ENCODE results near the gene PSAT1. TPM values are rescaled to one million over a fixed set of nuclear protein-coding genes. Genes with fewer than 3 reads are reported as not detected.

Gene PSAT1
- polyA plus RNA-seq, 1 donor (not counting 4 experiments of a cell fraction or from before 2014, with no cell fraction given) = 88.9 TPM

- dilution Hi-C loops (cut with MboI; ENCODE audit: extremely low pct_ligation_motif_present, low sequenced_read_pairs) = no loop called here
- H3K27me3 ChIP-seq (ENCODE audit: control insufficient read depth, extremely low read depth, insufficient read depth, low read length) = no peaks in the 10 kb centered on the region
- H3K4me2 ChIP-seq (ENCODE audit: control insufficient read depth, extremely low read depth, insufficient read depth, low read depth, low read length) = no peak overlapping the region
- no peak overlapping the region for H3K27ac ChIP-seq (ENCODE audit: control insufficient read depth, insufficient read depth, low read length)
- H3K9me1 ChIP-seq (ENCODE audit: control insufficient read depth, extremely low read depth, insufficient read depth, low read length) = no peaks in the 10 kb centered on the region
- DNase-seq (ENCODE audit: low read depth, low spot score) = no peak
- H3K79me2 ChIP-seq (ENCODE audit: control insufficient read depth, insufficient read depth, low read length) = no peaks in the 10 kb centered on the region
- H3K9ac ChIP-seq (ENCODE audit: control insufficient read depth, extremely low read depth, insufficient read depth, low read length) = no peak overlapping the region
- H3K36me3 ChIP-seq (ENCODE audit: control insufficient read depth in 2 of 2, extremely low read depth in 1 of 2, insufficient read depth in 2 of 2, low read length in 2 of 2) = no peaks in the 10 kb centered on the region
- TF ChIP-seq CTCF (optimal IDR thresholded peaks at IDR 0.05 in 1 of 3, IDR thresholded peaks at IDR 0.05 in 1 of 3, conservative IDR thresholded peaks at IDR 0.05 in 1 of 3; ENCODE audit: extremely low read depth in 1 of 3, insufficient read depth in 2 of 3, low read length in 3 of 3) (no peak), EZH2 (IDR thresholded peaks at IDR 0.05; ENCODE audit: low read length) (no peak)
- H4K20me1 ChIP-seq (ENCODE audit: control insufficient read depth, extremely low read depth, insufficient read depth, low read length) = no peaks in the 10 kb centered on the region
- H3K9me3 ChIP-seq (ENCODE audit: control insufficient read depth, low read depth, low read length) = no peaks in the 10 kb centered on the region
- H3K4me3 ChIP-seq (ENCODE audit: control insufficient read depth in 2 of 3, extremely low read depth in 1 of 3, insufficient read depth in 2 of 3, low read depth in 1 of 3, low read length in 3 of 3) = no peak overlapping the region
- no peak for FAIRE-seq
- no peaks in the 10 kb centered on the region for H3K4me1 ChIP-seq (ENCODE audit: control insufficient read depth, extremely low read depth, insufficient read depth, low read length)
- H2AFZ ChIP-seq (ENCODE audit: control insufficient read depth, low read length) = no peak overlapping the region
These were observed 60.4 kb downstream of the PSAT1 start for GRCh38 chr9:78357165-78357873.

GRCh38 chr9:78358329-78359051 lies 61.6 kb downstream of the PSAT1 start:
- no peak overlapping the region for H3K9ac ChIP-seq (ENCODE audit: control insufficient read depth, extremely low read depth, insufficient read depth, low read length)
- DNase-seq (ENCODE audit: low read depth, low spot score) (no peak), FAIRE-seq (no peak)
- TF ChIP-seq CTCF (optimal IDR thresholded peaks at IDR 0.05 in 1 of 3, IDR thresholded peaks at IDR 0.05 in 1 of 3, conservative IDR thresholded peaks at IDR 0.05 in 1 of 3; ENCODE audit: extremely low read depth in 1 of 3, insufficient read depth in 2 of 3, low read length in 3 of 3) = no peak
- TF ChIP-seq EZH2 (IDR thresholded peaks at IDR 0.05; ENCODE audit: low read length) = no peak
- no peaks in the 10 kb centered on the region for H3K9me3 ChIP-seq (ENCODE audit: control insufficient read depth, low read depth, low read length)
- no peaks in the 10 kb centered on the region for H3K27me3 ChIP-seq (ENCODE audit: control insufficient read depth, extremely low read depth, insufficient read depth, low read length)
- H3K4me1 ChIP-seq (ENCODE audit: control insufficient read depth, extremely low read depth, insufficient read depth, low read length) = no peaks in the 10 kb centered on the region
- H4K20me1 ChIP-seq (ENCODE audit: control insufficient read depth, extremely low read depth, insufficient read depth, low read length) = no peaks in the 10 kb centered on the region
- H3K9me1 ChIP-seq (ENCODE audit: control insufficient read depth, extremely low read depth, insufficient read depth, low read length) = no peaks in the 10 kb centered on the region
- no peak overlapping the region for H3K4me2 ChIP-seq (ENCODE audit: control insufficient read depth, extremely low read depth, insufficient read depth, low read depth, low read length)
- H3K27ac ChIP-seq (ENCODE audit: control insufficient read depth, insufficient read depth, low read length) = no peak overlapping the region
- H2AFZ ChIP-seq (ENCODE audit: control insufficient read depth, low read length) = no peak overlapping the region
- H3K36me3 ChIP-seq (ENCODE audit: control insufficient read depth in 2 of 2, extremely low read depth in 1 of 2, insufficient read depth in 2 of 2, low read length in 2 of 2) = no peaks in the 10 kb centered on the region
- no peaks in the 10 kb centered on the region for H3K79me2 ChIP-seq (ENCODE audit: control insufficient read depth, insufficient read depth, low read length)
- H3K4me3 ChIP-seq (ENCODE audit: control insufficient read depth in 2 of 3, extremely low read depth in 1 of 3, insufficient read depth in 2 of 3, low read depth in 1 of 3, low read length in 3 of 3) = no peak overlapping the region
- dilution Hi-C loops (cut with MboI; ENCODE audit: extremely low pct_ligation_motif_present, low sequenced_read_pairs) = no loop called here

Data from keratinocyte (primary cell).